Stimulated activated CD4-positive, alpha-beta T cell treated with anti-CD3 and anti-CD28 coated beads, Interleukin-15, amount 100 ng/mL, for 1 hour (primary cell): ENCODE data around the gene ATP10A.

Experiments
- DNase-seq, 2 donors: peaks; one replicate each; pipeline ENCODE4 v3.0.0-alpha.2; 2020; ENCODE audit warnings: low read depth in 1 of 2, low spot score in 1 of 2

ATP10A gene

GRCh38 chr15:25687276-25687675, 175.9 kb downstream of the ATP10A start:
- no peak for DNase-seq

- DNase-seq = no peak
Observed at GRCh38 chr15:25686780-25687179, 176.3 kb downstream of the ATP10A start.

- DNase-seq = no peak
Observed at GRCh38 chr15:25684521-25685431, 178.4 kb downstream of the ATP10A start.

- no peak for DNase-seq
Observed at GRCh38 chr15:25683911-25684310, 179.2 kb downstream of the ATP10A start.

GRCh38 chr15:25683415-25683814, 179.7 kb downstream of the ATP10A start:
- no peak for DNase-seq

- no peak for DNase-seq
Observed at GRCh38 chr15:25682340-25682739, 180.8 kb downstream of the ATP10A start.

- no peak for DNase-seq
Observed at GRCh38 chr15:25680686-25681025, 182.5 kb downstream of the ATP10A start.

GRCh38 chr15:25679964-25680685, 183.0 kb downstream of the ATP10A start:
- no peak for DNase-seq

- no peak for DNase-seq
Observed at GRCh38 chr15:25679492-25679891, 183.6 kb downstream of the ATP10A start.

GRCh38 chr15:25678500-25678855, 184.6 kb downstream of the ATP10A start:
- no peak for DNase-seq

GRCh38 chr15:25677719-25678499, 185.2 kb downstream of the ATP10A start:
- DNase-seq = no peak

GRCh38 chr15:25676070-25676469, 187.1 kb downstream of the ATP10A start:
- DNase-seq = no peak

GRCh38 chr15:25675396-25675795, 187.7 kb downstream of the ATP10A start:
- DNase-seq = no peak

GRCh38 chr15:25674913-25675312, 188.2 kb downstream of the ATP10A start:
- no peak for DNase-seq

GRCh38 chr15:25673972-25674371, 189.2 kb downstream of the ATP10A start:
- no peak for DNase-seq

GRCh38 chr15:25673351-25673750, 189.8 kb downstream of the ATP10A start:
- no peak for DNase-seq

- no peak for DNase-seq
Observed at GRCh38 chr15:25671132-25671531, 192.0 kb downstream of the ATP10A start.

GRCh38 chr15:25670621-25671020, 192.5 kb downstream of the ATP10A start:
- DNase-seq = no peak

GRCh38 chr15:25670025-25670554, 193.0 kb downstream of the ATP10A start:
- DNase-seq = no peak

GRCh38 chr15:25668901-25669300, 194.2 kb downstream of the ATP10A start:
- no peak for DNase-seq

- DNase-seq = no peak
Observed at GRCh38 chr15:25668236-25668795, 194.8 kb downstream of the ATP10A start.
